ENCODE measurements around the gene NKAPL.

The NKAPL gene

GRCh38 chr6:28245206-28245941, 13.7 kb upstream of the NKAPL start:
- no peak for DNase-seq

DNA sequence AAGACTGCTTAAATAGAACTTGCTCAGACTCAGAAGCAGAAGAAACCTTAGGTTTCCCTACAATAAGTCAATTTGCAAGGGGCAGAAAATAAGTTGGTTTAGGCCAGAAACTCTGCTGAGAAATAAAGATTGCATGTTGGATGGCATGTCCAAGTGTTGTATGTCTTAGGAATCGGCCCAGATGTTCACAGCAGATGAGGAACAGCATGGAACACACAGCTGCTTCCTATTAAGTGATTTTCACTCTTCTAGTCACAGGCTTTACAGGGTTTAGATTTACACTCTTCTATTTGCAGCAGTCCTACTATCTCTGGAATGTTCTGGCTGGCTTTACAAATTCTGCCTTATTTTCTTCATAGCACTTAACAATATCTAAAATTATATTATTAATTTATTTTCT, 10.2 kb upstream of the NKAPL start:
- no peak for DNase-seq

GRCh38 chr6:28250747-28251146, 8.3 kb upstream of the NKAPL start:
- no peak for DNase-seq

GRCh38 chr6:28251661-28252008, 7.5 kb upstream of the NKAPL start:
- DNase-seq, result no peak

DNA sequence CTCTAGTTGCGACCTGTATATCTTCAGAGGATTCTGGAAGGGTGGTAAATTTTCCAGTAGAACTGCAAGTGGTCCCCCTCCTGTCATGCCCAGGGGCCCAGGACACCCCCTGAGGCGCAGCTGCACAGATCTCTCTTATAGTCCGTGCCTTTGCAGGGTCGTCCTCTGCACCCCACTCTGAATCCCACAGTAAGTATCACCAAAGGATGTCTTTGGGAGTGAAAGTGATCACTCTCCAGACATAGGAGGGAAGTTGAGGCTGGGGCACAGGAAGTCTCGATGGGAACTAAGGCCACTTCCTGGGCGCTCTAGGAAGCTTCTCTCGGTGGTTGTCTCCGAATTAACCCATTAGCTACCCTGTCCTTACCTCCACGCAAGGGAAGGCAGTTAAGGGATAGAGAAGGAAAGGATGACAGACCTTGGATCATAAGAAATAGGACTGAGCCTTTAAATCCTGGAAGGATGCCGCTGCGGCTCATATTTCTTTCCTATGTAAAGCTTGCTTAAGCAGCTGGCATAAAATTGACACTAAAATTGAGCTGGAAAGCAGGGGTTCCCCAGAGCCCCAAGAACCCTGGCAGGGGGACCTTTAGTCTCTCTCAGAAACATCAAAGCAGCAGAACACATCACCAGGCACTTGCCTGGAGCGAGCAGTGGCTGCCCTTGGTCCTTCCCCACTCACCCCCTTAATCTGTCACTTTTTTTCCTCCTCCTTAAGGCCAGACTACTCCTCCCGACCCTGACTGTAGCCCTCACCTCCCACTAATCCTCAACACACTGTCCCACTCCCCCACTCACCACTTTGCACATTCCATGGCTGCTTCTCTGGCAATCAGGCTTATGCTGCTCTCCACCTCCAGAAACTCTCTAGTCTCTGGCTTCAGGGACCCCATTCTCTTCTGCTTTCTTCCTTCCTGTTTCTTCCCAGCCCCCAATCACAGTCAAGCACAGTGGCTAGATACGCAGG, 6.8 kb upstream of the NKAPL start, which contains the start of gene ZKSCAN4:
Gene ZKSCAN4 (minus strand): TSS at position 261 of the 967 bp plus-strand sequence. CDS start 289 bp downstream, outside the sequence.
- peak; percentile 79 for DNase-seq

DNA sequence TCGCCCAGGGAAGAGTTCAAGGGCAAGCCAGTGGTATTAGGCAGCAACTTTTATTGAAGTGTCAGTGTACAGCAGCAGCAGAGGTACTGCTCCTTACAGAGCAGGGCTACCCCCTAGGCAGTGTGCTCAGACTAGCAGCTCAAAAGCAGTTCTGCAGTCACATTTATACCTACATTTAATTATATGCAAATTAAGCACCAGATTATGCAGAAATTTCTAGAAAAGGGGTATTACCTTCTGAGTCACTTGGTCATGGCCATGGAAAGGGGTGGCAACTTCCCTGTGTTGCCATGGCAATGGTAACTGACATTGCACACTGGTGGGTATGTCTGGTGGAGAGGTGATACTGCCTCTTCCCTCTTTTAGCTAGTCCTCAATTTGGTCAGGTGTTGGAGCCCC, 5.0 kb upstream of the NKAPL start:
- DNase-seq, result no peak

DNA sequence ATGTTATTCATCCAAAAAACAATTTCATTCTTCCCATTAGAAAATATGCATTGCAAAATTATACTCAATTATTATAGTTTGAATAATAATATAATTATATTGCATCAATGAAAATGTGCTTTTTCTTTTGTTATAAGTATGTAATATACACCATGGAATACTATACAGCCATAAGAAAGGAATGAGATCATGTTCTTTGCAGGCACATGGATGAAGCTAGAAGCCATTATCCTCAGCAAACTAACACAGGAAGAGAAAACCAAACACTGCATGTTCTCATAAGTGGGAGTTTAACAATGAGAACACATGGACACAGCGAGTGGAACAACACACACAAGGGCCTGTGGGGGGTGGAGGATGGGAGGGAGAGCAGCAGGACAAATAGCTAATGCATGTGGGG, 2.1 kb upstream of the NKAPL start:
- DNase-seq, result no peak

- no peak for DNase-seq
These were observed 4.8 kb downstream of the NKAPL start for GRCh38 chr6:28263922-28264321.

DNA sequence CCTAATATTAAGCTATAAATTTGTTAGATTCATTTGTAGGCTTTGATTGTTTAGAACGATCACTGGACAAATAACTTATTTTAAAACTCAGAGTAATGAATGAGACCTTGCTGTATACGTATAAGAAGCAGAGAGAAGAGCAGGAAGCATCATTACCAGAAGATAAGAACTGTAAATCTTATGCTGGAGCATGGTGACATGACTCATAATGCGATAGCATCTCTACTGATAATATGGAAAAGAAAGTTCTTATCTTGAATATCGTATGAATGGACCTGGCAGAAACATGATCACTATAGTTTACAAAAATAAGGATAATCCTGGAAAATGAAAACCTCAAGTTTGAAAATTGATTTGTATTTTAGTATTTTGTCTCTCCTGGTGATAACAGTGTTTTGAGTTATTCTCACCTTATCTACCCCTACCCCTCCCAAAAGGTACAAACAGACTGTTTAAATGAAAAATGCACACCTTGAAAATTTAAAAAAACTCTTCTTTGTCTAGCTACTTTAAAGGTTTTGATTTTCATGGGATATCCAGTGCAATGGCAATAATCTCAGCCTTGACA, 5.8 kb downstream of the NKAPL start:
- no peak for DNase-seq

DNA sequence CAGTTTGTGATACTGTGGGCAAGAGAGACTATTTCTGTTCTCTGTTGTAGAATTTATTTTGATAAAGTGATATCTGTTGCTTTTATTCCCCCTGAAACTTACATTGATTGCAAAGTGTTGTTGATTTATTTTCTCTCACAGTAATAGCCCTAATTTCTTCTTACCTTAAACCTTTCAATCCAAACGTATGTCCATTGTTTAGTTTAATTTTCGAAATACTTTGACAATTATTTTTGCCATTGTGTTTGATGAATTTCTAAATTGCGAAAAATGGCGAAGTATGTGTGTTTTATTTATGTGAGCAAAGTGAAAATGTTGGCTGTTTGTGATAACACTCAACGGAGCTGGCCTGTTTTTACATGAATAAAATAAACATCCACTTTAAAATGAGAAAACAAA, 7.5 kb downstream of the NKAPL start:
- DNase-seq, result no peak

DNA sequence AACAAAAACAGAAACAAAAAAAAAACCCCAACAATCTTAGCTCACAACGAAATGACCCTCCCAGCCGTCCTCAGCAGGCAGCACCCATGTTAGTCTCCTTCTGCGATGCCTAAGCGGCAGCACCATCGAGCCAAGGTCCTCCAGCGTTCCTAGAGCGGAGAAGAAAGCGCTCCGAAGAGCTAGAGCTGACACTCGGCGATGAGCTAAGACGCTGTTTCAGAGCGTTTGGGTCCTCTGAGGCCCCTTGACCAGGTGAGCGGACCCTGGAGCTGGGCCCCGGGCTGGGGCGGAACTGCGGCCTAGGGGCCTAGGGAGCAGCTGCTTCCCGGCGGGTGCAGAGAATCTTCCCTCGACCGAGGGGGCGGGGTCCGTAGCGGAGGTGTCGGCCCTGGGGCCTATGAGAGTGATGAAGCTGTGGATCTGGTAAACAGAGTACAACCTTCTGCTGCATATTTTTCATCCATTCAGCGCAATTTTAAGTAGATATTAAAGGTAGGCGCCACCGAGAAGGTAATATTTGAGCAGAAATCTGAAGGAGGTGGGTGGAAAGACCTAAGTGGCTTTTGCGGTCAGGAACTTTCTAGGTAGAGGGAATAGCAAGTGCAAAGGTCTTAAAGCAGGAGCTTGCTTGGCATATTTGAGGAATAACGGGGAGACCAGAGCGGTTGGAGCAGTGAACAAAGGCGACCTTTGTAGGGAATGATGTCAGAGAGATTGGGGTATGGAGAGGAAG, 8.0 kb downstream of the NKAPL start, which contains the start of gene ZSCAN26:
Gene ZSCAN26 (plus strand): TSS at position 182 of the 733 bp plus-strand sequence. CDS start 4,777 bp downstream, outside the sequence.
- DNase-seq, result peak; percentile 42

- DNase-seq, result no peak
These were observed 8.6 kb downstream of the NKAPL start for GRCh38 chr6:28267695-28268059.

DNA sequence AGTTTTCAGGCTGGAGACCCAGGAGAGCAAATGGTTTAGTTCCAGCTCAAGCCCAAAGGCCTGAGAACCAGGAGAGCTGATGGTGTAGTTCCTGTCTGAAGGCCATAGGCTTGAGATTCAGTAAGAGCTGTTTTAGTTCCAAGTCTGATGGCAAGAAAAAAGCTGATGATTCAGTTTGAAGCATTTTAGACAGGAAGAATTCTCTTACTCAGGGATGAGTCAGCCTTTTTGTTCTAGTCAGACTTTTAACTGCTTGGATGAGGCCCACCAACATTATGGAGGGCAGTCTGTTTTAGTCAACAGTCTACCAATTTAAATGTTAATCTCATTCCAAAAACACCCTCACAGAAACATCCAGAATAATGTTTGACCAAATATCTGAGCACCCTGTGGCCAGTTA, 10.4 kb downstream of the NKAPL start:
- no peak for DNase-seq

DNA sequence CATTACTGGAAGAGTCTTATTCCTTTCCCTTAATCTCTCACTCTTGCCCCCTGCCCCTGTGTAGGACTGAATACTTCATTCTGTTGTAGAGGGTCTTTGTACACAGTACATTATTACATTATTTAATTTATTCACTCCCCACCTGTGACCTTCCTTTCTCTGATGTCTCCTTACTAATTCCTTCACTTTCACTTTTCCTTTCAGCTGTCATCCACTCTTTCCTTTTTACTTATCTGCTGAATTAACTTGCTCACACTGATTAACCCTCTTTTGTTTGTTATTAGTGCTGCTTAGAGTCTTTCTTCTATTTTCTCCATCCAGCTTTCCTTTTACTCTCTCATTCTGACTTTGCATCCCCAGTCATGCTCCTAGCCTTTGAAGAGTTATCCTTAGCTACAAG, 15.8 kb downstream of the NKAPL start:
- no peak for DNase-seq

DNA sequence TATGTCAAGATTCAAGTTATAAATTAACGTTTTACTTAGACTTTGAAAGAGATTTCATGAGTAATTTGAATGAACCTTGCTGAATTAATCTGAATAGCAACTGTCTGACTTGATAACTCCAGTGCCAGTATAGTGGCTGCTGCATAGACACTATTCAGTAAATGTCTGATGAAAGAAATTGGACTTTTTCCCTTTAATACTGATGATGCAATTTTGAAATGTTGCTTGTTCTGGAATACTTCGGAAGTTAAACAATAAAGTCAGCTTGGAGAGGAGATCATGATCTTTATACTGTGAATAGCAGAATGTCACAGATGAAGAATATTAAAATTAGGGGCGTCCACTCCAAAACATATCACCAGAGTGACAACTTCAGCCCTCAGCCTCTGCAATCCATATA, 18.6 kb downstream of the NKAPL start:
- DNase-seq, result no peak

DNA sequence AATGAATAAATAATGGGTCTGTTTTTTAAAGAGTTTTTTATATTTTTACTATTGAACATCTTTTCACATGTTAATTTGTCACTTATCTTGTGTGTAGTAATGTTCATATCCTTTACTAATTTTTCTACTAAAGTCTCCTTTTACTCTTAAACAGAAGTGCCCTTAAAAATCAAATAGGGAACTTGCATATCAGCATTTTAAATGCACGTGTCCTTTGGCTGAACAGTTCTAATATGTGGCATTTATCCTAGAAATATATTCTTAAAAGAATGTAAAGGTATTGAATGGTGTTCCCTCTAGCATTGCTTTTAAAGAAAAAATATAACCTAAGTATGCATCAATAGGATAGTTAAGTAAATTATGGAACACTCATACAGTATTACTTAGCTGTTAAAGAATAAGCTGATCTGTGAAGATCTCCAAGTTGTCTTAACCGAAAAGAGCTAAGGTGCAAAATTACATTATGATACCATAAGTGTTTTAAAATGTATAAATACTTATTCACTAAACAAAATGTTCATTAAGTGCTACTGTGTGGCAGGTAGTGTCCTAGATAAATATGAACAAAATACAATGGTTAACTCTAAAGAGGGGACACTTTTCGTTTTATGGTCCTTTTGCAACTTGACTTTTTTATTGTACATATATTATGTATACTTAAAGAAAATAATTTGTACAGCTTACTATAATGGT, 21.6 kb downstream of the NKAPL start:
- DNase-seq, result no peak

DNA sequence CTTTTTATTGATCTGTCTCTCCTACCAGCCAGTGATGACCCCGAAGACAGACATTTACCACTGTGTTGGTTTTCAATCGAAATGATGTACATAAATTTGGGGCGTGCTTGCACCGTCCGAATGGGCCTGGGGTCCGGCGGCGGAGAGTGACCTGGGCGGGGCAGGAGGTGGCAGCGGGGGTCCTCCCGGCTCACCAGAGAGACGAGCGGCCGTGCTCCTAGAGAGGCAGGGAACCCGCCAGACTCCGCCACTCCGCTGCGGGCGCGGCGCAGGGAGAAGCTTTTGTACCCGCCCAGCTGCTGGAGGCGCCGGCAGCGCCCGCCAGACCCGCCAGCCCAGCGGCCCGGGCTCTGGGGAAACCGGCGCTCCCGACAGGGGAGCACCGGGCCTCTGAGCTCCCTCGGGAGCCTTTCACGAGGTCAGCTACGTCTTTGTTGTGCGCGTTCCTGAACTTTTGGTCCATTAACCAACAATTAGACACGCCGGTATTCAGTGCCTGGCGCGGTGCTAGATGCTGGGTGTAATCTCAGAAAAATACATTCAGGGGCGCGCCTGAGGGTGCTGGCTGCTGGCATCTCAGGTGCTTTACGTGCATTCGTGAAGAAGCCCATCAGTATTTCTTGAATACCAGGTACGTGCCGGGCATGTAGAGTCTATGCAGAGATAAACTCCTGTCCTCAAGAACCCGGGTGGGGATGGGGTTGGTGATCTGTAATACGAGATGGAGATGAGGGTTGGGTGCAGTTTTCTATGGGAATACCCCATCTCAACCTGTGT, 22.4 kb downstream of the NKAPL start, which contains the start of gene PGBD1:
Gene PGBD1 (plus strand): TSS at position 285 of the 777 bp plus-strand sequence. CDS start 2,242 bp downstream, outside the sequence.
- peak; percentile 33 for DNase-seq

GRCh38 chr6:28282926-28283325, 23.8 kb downstream of the NKAPL start:
- no peak for DNase-seq

- no peak for DNase-seq
These were observed 32.5 kb downstream of the NKAPL start for GRCh38 chr6:28291573-28291972.

- DNase-seq, result no peak
These were observed 36.2 kb downstream of the NKAPL start for GRCh38 chr6:28295326-28295725.

GRCh38 chr6:28296520-28297060, 37.5 kb downstream of the NKAPL start:
- no peak for DNase-seq

Data from NCI-H524 treated with DMSO at 0.1 percent for 48 hours (cell line).